Mucosa of gallbladder (tissue), 1 donor: ENCODE results near the gene SIX5. TPM values are rescaled to one million over a fixed set of nuclear protein-coding genes. Genes with fewer than 3 reads are reported as not detected.
"Not testable (repeated sequence)": the region's sequence is repeated elsewhere in the genome, so short reads cannot be mapped to it uniquely, and the experiment has no call there.

ENCODE experiments used
- DNase-seq: peaks from one replicate; pipeline ENCODE4 v3.0.0-alpha.2; 2020; ENCODE audit warnings: low spot score
- total RNA-seq: library from RNA; stranded (reverse); gene quantifications from one replicate; pipeline ENCODE4 v1.2.1, GENCODE V29; 2021
- donor health status: DM: no; HTN: no; CAD: no.

SIX5 gene
- total RNA-seq, result 29.6 TPM

- DNase-seq, result peak; percentile 99
Measured at GRCh38 chr19:45768984-45769782, at the start of gene SIX5. Gene SIX5, minus strand, starts transcription at chr19:45769252. Its CDS starts 408 bp downstream, at chr19:45768844.

GRCh38 chr19:45817725-45818301 lies 48.8 kb upstream of the SIX5 start:
- no peak for DNase-seq

- peak; percentile 94 for DNase-seq
Measured at GRCh38 chr19:45817010-45817724, 48.1 kb upstream of the SIX5 start.

GRCh38 chr19:45816236-45817009 lies 47.4 kb upstream of the SIX5 start:
- no peak for DNase-seq

- DNase-seq, result no peak
Measured at GRCh38 chr19:45815481-45816216, 46.6 kb upstream of the SIX5 start.

- no peak for DNase-seq
Measured at GRCh38 chr19:45814851-45815480, 45.9 kb upstream of the SIX5 start, which contains the start of gene RSPH6A. Gene RSPH6A, minus strand, starts transcription at chr19:45815308. Its CDS starts 132 bp downstream, at chr19:45815176.

- no peak for DNase-seq
Measured at GRCh38 chr19:45814166-45814780, 45.2 kb upstream of the SIX5 start.

GRCh38 chr19:45812297-45812696 lies 43.2 kb upstream of the SIX5 start:
- DNase-seq, result no peak

- no peak for DNase-seq
Measured at GRCh38 chr19:45809643-45810159, 40.6 kb upstream of the SIX5 start.

GRCh38 chr19:45805719-45806118 lies 36.7 kb upstream of the SIX5 start:
- DNase-seq, result no peak

GRCh38 chr19:45804959-45805230 lies 35.8 kb upstream of the SIX5 start:
- DNase-seq, result no peak

- no peak for DNase-seq
Measured at GRCh38 chr19:45804140-45804958, 35.3 kb upstream of the SIX5 start.

- no peak for DNase-seq
Measured at GRCh38 chr19:45801603-45802175, 32.6 kb upstream of the SIX5 start.

- DNase-seq, result no peak
Measured at GRCh38 chr19:45800070-45800553, 31.1 kb upstream of the SIX5 start.

GRCh38 chr19:45799541-45799940 lies 30.5 kb upstream of the SIX5 start:
- DNase-seq, result not testable (repeated sequence)

- peak; percentile 56 for DNase-seq
Measured at GRCh38 chr19:45798995-45799517, 30.0 kb upstream of the SIX5 start.

- no peak for DNase-seq
Measured at GRCh38 chr19:45794627-45795026, 25.6 kb upstream of the SIX5 start.

GRCh38 chr19:45793876-45794275 lies 24.8 kb upstream of the SIX5 start:
- no peak for DNase-seq

GRCh38 chr19:45793178-45793564 lies 24.1 kb upstream of the SIX5 start:
- no peak for DNase-seq
